ENCODE results near the gene ADAT3. TPM values are rescaled to one million over a fixed set of nuclear protein-coding genes. Genes with fewer than 3 reads are reported as not detected.
A peak's percentile ranks its signal among the peaks of the same experiment; 100 is the strongest.
"Not testable (repeated sequence)": the region's sequence is repeated elsewhere in the genome, so short reads cannot be mapped to it uniquely, and the experiment has no call there.

Gene ADAT3
- total RNA-seq, 4 donors from 2014 or later: 1.0 to 5.5 (median 2.8) TPM

DNA sequence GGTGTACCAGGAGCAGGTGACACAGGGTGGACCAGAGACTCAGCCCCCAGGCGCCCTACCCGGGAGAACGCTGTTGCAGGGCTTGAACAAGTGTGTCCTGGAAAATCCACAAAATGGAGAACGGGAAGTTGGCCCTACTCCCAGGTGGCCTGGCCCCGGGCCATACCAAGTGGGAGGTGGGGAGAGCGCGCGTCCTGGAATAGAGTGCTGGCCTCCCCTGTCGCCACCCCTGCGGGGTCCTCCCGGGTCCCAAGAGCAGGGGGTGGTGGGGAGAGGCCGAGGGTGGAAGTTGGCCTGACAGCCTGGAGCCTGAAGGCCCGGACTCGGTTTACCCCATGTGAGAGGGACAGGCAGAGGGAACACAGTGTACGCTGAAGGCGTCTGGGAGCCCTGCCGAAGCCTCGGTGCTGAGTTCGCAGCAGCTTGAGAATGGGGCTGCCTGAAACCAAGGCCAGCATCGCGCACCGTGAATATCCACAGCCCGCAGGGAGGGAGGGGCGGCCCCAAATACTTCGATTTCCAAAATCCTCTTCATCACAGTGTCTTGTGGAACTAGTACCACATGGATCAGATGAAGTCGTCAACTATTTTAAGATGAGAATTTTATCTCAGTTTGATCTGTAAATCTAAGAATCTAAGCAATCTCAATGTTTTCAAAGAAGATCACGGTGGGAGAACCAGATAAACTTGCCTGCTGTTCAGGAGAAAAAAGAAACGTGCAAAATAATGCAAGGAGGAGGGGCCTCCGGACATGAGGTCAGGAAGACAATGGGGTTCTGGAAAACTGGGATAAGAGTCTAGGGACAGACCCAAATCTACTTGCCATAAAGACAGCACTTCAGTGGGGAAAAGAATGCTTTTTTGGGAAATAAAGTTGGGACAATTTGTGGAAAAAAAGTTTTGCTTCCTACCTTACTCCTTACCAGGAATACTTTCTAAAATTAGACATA lies 31.4 kb upstream of the ADAT3 start:
- H3K4me1 ChIP-seq: peaks cover 10 to 30% of the 10 kb centered on the region in 2 donors

DNA sequence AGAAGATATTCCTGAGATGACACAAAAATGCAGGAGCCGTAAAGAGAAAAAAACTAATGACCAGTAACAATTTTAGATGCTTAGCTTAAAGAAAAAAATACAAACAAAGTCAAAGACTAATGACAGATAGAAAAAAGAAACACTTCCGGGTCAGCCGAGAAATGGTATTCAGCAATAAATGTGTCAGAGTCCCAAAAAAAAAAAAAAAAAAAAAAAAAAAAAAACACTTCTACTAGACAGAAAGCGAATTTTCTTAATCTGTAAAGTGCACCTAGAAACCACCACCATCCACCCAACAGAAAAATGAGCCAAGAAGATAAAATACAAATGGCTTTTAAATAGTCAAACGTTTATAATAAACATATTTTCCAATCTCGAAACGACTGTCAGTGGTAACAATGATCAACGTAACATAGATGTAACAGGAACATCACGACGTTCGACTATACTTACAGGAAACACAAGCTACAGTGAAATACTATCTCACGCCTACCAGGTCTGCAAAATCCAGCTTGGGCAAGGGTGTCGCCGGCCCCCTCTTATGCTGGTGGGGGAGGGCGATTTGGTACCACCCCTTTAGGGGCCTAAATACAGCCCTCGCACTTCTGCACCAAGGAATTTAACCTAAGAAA lies 30.5 kb upstream of the ADAT3 start:
- peak overlapping the region; percentile 89 to 92 for H3K27ac ChIP-seq
- H3K4me1 ChIP-seq: peaks cover 10 to 30% of the 10 kb centered on the region in 2 donors
- intact Hi-C loops (cut with DNase I; ENCODE audit: low total_unique reads): no loop called here
- no peaks in the 10 kb centered on the region for H3K9me3 ChIP-seq
- peak overlapping the region; percentile 93 to 96 for H3K4me3 ChIP-seq
- H3K36me3 ChIP-seq: no peaks in the 10 kb centered on the region
- no peak for TF ChIP-seq CTCF (IDR thresholded peaks at IDR 0.05)
- TF ChIP-seq POLR2A (IDR thresholded peaks at IDR 0.05): no peak
- no peak for DNase-seq
- H3K27me3 ChIP-seq: no peaks in the 10 kb centered on the region

More for the DNA sequence above, 31.4 kb upstream of the ADAT3 start:
- peak in 1 of 2 donors; percentile 68 for DNase-seq
- TF ChIP-seq CTCF (IDR thresholded peaks at IDR 0.05) (no peak), POLR2A (IDR thresholded peaks at IDR 0.05) (no peak)
- H3K4me3 ChIP-seq: peak overlapping the region; percentile 10 to 96
- no peaks in the 10 kb centered on the region for H3K36me3 ChIP-seq
- intact Hi-C loops (cut with DNase I; ENCODE audit: low total_unique reads): no loop called here
- no peaks in the 10 kb centered on the region for H3K27me3 ChIP-seq
- H3K27ac ChIP-seq: peak overlapping the region; percentile 75 to 92
- H3K9me3 ChIP-seq: no peaks in the 10 kb centered on the region

- H3K27me3 ChIP-seq; H3K36me3 ChIP-seq; H3K9me3 ChIP-seq; DNase-seq; intact Hi-C loops (cut with DNase I; ENCODE audit: low total_unique reads): not testable (repeated sequence)
- Histone ChIP-seq H3K4me3 (peak overlapping the region; percentile 93 to 96), H3K4me1 (peaks cover 10 to 30% of the 10 kb centered on the region in 2 donors), H3K27ac (peak overlapping the region; percentile 89 to 92)
Observed at GRCh38 chr19:1875265-1875645, 29.9 kb upstream of the ADAT3 start.

DNA sequence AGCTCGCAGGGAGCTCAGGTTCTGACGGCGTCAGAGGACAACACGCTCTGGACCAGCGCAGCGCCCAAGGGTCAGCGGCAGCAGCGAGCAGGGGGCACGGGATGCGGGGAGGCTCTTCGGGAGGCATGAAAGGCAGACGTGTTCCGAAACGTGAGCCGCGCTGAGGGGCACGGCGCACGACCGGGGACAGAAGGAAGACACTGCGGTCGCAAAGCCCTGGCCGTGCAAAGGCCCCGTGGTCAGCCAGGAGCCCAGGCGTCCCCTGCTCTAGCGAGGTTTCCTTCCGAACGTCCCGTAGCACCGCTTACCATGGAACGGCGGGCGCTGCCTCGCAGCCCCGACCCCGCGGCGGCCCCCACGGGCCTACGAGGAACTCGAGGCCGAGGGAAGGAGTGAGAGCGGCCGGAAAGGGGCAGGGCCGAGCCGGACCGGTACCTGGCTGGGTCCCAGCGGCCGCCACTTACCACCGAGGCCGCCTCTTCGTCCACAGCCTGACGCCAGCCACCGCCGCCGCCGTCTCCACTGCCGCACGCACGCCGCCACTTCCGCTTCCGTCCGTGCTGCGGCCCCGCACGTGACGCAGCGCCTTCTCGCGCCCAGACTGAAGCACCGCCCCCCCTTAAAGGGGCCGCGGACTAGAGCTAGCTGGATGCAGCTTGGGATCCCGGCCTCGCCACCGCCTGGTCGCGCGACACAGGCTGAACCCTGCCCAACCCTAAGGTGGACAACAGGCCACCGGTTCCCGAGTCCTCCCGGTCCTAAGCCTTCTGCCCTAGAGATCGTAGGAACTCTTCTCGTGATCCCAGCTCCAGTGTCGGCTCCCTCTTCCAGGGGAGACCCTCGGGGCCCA lies 29.3 kb upstream of the ADAT3 start:
- Histone ChIP-seq H3K27me3 (no peaks in the 10 kb centered on the region), H3K4me1 (peaks cover 10 to 36% of the 10 kb centered on the region in 2 donors), H3K9me3 (no peaks in the 10 kb centered on the region), H3K4me3 (peak overlapping the region; percentile 93 to 96), H3K36me3 (no peaks in the 10 kb centered on the region), H3K27ac (peak overlapping the region; percentile 89 to 92)
- TF ChIP-seq POLR2A (IDR thresholded peaks at IDR 0.05): peak; percentile 56 to 91
- TF ChIP-seq CTCF (IDR thresholded peaks at IDR 0.05): peak in 1 of 4 experiments; percentile 41
- DNase-seq: peak; percentile 86 to 88
- intact Hi-C loops (cut with DNase I; ENCODE audit: low total_unique reads): no loop called here

- peak overlapping the region; percentile 89 to 92 for H3K27ac ChIP-seq
- H3K36me3 ChIP-seq; intact Hi-C loops (cut with DNase I; ENCODE audit: low total_unique reads); H3K27me3 ChIP-seq; DNase-seq; H3K9me3 ChIP-seq: not testable (repeated sequence)
- H3K4me1 ChIP-seq: peaks cover 10 to 38% of the 10 kb centered on the region in 2 donors
- peak overlapping the region; percentile 93 to 96 for H3K4me3 ChIP-seq
Observed at GRCh38 chr19:1876496-1877279, 28.5 kb upstream of the ADAT3 start.

- H3K27me3 ChIP-seq; H3K27ac ChIP-seq; DNase-seq; intact Hi-C loops (cut with DNase I; ENCODE audit: low total_unique reads); H3K9me3 ChIP-seq; H3K36me3 ChIP-seq; H3K4me3 ChIP-seq: not testable (repeated sequence)
- H3K4me1 ChIP-seq: peaks cover 10 to 38% of the 10 kb centered on the region in 2 donors
Observed at GRCh38 chr19:1877280-1877660, 27.9 kb upstream of the ADAT3 start.

GRCh38 chr19:1878583-1878982 lies 26.6 kb upstream of the ADAT3 start:
- H3K27me3 ChIP-seq; H3K9me3 ChIP-seq; H3K36me3 ChIP-seq; DNase-seq; H3K27ac ChIP-seq; H3K4me3 ChIP-seq; intact Hi-C loops (cut with DNase I; ENCODE audit: low total_unique reads): not testable (repeated sequence)
- H3K4me1 ChIP-seq: peaks cover 2 to 34% of the 10 kb centered on the region in 2 donors

DNA sequence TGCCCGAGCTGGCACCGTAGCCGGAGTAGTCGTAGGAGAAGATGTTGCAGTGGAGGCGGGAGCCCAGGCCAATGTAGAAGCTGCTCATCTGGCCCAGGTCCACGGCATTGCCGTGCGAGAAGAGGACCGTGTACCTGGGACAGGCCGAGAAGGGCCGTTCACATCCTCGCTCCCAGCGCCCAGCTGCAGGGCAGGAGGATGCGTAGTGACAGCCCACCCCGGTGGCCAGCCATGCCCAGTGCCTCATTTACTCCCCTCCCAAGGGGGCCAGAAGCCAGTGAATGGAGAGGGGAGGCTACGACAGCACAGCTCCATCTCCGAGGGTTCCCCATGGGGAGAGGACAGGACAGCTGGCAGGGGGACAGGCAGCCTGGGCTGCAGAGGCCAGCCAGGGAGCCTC lies 25.2 kb upstream of the ADAT3 start:
- intact Hi-C loops (cut with DNase I; ENCODE audit: low total_unique reads); H3K9me3 ChIP-seq: not testable (repeated sequence)

More for the DNA sequence above, 25.2 kb upstream of the ADAT3 start:
- H3K4me1 ChIP-seq: peaks cover 0 to 35% of the 10 kb centered on the region in 2 donors
- not testable (repeated sequence) for H3K27me3 ChIP-seq, H3K36me3 ChIP-seq, DNase-seq, H3K4me3 ChIP-seq, H3K27ac ChIP-seq

Data from uterus (tissue), 4 donors.